Transverse colon (tissue), 4 donors: Measurements from ENCODE around the gene AFG1L. TPM values are rescaled to one million over a fixed set of nuclear protein-coding genes. Genes with fewer than 3 reads are reported as not detected.
"Not testable (repeated sequence)": the region's sequence is repeated elsewhere in the genome, so short reads cannot be mapped to it uniquely, and the experiment has no call there.

Experiments used
- DNase-seq: peaks from one replicate; pipeline ENCODE4 v3.0.0-alpha.2; 2019
- H3K27ac ChIP-seq, 4 donors: fragments of 200-600 bp; sonication (generic); 2 replicates each; pipeline ENCODE4 v1.5.1; 2016 to 2018; ENCODE audit warnings: inconsistent platforms in 4 of 4
- H3K27me3 ChIP-seq: fragments of 200-600 bp; sonication (generic); 2 replicates; pipeline ENCODE4 v1.5.1; 2017; ENCODE audit warnings: inconsistent platforms
- H3K36me3 ChIP-seq, 4 donors: fragments of 200-600 bp; sonication (generic); 2 replicates each; pipeline ENCODE4 v1.5.1; 2017 to 2019; ENCODE audit warnings: inconsistent platforms in 4 of 4
- H3K4me1 ChIP-seq, 4 donors: fragments of 200-600 bp; sonication (generic); 2 replicates each; pipeline ENCODE4 v1.5.1; 2017 to 2020; ENCODE audit warnings: inconsistent platforms in 4 of 4
- H3K4me3 ChIP-seq, 4 donors: fragments of 200-600 bp; sonication (generic); 1 replicate in 1 of 4; 2 replicates in 3 of 4; pipeline versions ENCODE4 v1.5.1 to v1.6.1; 2017 to 2019; ENCODE audit warnings: inconsistent platforms in 4 of 4
- H3K9me3 ChIP-seq, 2 donors: fragments of 200-600 bp; sonication (generic); 2 replicates each; pipeline ENCODE4 v1.5.1; 2017 to 2019; ENCODE audit warnings: inconsistent platforms in 2 of 2
- EP300 ChIP-seq: sonication (generic); formaldehyde crosslinking; IDR thresholded peaks from one replicate; pipeline ENCODE4 v1.6.1; 2017; ENCODE audit warnings: antibody characterized with exemption, low read depth
- POLR2A ChIP-seq: fragments of 450-650 bp; IDR thresholded peaks from one replicate; pipeline ENCODE4 v1.6.1; 2016; ENCODE audit warnings: antibody characterized with exemption, mild to moderate bottlenecking, moderate library complexity
- POLR2AphosphoS5 ChIP-seq, 3 donors: sonication (generic); formaldehyde crosslinking; IDR thresholded peaks; one replicate each; pipeline ENCODE4 v1.6.1; 2016; ENCODE audit warnings: antibody characterized with exemption in 3 of 3
- WGBS, 2 donors: methylation state at CpG; one replicate each; pipeline ENCODE4 v1.1.5; 2018; ENCODE audit warnings: low coverage in 1 of 2; 5-methylcytosine and 5-hydroxymethylcytosine counted together
- in situ Hi-C, 4 donors: fragments of 200-750 bp; cut with MboI; loops; one replicate each; pipeline versions ENCODE4 v1.15.0 to v1.15.1; 2017; ENCODE audit warnings: low sequenced_read_pairs in 3 of 4, low pct_ligation_motif_present in 1 of 4, low pct_unique_long_range_greater_than_20kb in 1 of 4
- intact Hi-C: fragments of 100-400 bp; cut with DNase I; formaldehyde crosslinking; loops from one replicate; pipeline ENCODE4 v1.15.1; 2023; ENCODE audit warnings: low total_unique reads
- total RNA-seq, 4 donors: library from RNA; depleted of rRNA; stranded (reverse); fragments of >200 nt; gene quantifications; one replicate each; pipeline ENCODE4 v1.1.0, GENCODE V29; 2016
- TF ChIP-seq, protein P1 (sequence below), 5 experiments: fragments of 200-600 bp in 3 of 5; fragments of 450-650 bp in 2 of 5; sonication (generic) in 3 of 5; IDR thresholded peaks; 1 replicate in 2 of 5; 2 replicates in 3 of 5; pipeline ENCODE4 v1.5.1; 2016 to 2017; ENCODE audit warnings: antibody characterized with exemption in 5 of 5, inconsistent platforms in 3 of 5, mild to moderate bottlenecking in 2 of 5, moderate library complexity in 1 of 5

The AFG1L gene
- total RNA-seq, 4 donors from 2014 or later, result 2.2 to 22.5 (median 5.5) TPM

DNA sequence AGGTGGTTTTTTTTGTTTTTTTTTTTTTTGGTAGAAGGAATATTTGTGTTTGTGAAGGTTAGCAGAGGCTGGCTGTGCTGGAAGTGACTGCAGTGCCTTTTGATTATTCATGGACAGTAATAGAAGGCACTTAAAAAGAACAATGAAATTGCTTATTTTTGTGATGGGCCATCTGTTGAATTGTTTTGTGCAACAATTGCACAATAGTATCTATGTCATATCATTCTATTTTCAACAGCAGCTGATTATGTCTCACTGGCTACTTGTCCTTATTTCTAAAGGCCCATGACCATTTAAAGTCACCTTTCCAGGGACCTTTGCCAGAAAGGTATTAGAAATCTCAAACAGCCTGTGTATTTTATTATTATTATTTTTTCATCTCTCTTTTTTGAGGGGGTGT, 70.6 kb downstream of the AFG1L start:
- no peak for TF ChIP-seq EP300
- TF ChIP-seq, protein P1, sequence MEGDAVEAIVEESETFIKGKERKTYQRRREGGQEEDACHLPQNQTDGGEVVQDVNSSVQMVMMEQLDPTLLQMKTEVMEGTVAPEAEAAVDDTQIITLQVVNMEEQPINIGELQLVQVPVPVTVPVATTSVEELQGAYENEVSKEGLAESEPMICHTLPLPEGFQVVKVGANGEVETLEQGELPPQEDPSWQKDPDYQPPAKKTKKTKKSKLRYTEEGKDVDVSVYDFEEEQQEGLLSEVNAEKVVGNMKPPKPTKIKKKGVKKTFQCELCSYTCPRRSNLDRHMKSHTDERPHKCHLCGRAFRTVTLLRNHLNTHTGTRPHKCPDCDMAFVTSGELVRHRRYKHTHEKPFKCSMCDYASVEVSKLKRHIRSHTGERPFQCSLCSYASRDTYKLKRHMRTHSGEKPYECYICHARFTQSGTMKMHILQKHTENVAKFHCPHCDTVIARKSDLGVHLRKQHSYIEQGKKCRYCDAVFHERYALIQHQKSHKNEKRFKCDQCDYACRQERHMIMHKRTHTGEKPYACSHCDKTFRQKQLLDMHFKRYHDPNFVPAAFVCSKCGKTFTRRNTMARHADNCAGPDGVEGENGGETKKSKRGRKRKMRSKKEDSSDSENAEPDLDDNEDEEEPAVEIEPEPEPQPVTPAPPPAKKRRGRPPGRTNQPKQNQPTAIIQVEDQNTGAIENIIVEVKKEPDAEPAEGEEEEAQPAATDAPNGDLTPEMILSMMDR (IDR thresholded peaks at IDR 0.05), result no peak
- no peak for TF ChIP-seq POLR2A
- TF ChIP-seq POLR2AphosphoS5 (IDR thresholded peaks at IDR 0.05), result no peak
- intact Hi-C loops (no loop called here), in situ Hi-C loops (no loop called here)
- Histone ChIP-seq H3K27ac (no peak overlapping the region), H3K36me3 (no peaks in the 10 kb centered on the region), H3K4me1 (no peaks in the 10 kb centered on the region), H3K27me3 (no peaks in the 10 kb centered on the region), H3K9me3 (no peaks in the 10 kb centered on the region), H3K4me3 (no peak overlapping the region)
- DNase-seq, result no peak

DNA sequence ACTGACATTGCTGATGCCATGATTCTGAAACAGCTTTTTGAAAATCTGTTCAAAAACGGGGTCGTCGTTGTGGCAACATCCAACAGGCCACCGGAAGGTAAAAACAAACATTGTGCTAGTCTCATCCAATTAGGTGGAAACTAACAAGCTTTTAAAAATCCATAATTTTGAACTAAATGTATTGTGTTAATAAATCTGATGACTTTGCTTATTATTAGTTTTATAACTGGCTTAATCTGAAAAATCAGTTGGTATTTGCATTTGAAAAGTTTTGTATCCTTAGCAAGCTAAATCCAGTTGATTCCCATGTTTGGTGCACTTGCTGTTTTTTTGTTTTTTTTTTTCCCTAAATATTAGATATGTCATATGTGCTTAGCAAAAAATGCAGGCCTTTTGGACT, 71.4 kb downstream of the AFG1L start:
- Histone ChIP-seq H3K4me3 (no peak overlapping the region), H3K4me1 (no peaks in the 10 kb centered on the region), H3K27me3 (no peaks in the 10 kb centered on the region), H3K27ac (no peak overlapping the region), H3K9me3 (no peaks in the 10 kb centered on the region), H3K36me3 (no peaks in the 10 kb centered on the region)
- no peak for DNase-seq
- 91 to 96% methylated on average over 4 of the region's 4 CpGs for WGBS, 2 donors
- in situ Hi-C loops, result no loop called here
- TF ChIP-seq POLR2A, result no peak
- intact Hi-C loops, result no loop called here

DNA sequence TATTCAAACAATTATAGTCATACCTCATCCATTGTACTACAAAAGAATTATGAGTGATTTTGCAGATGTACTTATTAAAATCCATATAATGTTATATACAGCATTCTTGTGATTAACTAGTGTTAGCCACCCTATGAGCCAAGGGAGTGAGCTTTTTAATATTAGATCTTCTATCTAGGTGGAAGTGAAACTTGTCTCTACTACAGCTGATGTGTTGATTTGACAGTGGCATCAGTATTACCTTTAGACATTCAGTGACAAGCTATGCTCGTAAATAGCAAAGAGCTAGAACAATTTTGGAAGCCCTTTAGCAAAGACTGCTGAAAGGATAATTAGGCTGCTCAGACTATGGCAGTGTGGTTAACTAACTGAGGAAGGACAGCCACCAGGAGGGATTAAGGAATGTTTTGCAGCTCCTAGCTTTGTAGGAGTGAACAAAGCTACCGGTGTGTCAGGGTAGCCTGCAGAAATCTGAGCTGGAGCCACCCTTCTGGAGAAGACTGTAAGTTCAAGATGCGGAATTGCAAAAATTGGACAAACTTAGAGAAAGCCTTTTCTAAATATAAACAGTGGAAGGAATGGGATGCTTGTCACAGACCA, 73.7 kb downstream of the AFG1L start:
- Histone ChIP-seq H3K9me3 (no peaks in the 10 kb centered on the region), H3K4me3 (no peak overlapping the region), H3K36me3 (no peaks in the 10 kb centered on the region), H3K27me3 (no peaks in the 10 kb centered on the region), H3K27ac (no peak overlapping the region), H3K4me1 (no peaks in the 10 kb centered on the region)
- intact Hi-C loops, result no loop called here
- no peak for DNase-seq
- in situ Hi-C loops, result no loop called here
- WGBS, 2 donors, result 86 to 94% methylated on average over 1 to 3 of the region's 3 CpGs
- no peak for TF ChIP-seq EP300
- TF ChIP-seq, protein P1 (IDR thresholded peaks at IDR 0.05), result no peak
- TF ChIP-seq POLR2A, result no peak
- no peak for TF ChIP-seq POLR2AphosphoS5 (IDR thresholded peaks at IDR 0.05)

DNA sequence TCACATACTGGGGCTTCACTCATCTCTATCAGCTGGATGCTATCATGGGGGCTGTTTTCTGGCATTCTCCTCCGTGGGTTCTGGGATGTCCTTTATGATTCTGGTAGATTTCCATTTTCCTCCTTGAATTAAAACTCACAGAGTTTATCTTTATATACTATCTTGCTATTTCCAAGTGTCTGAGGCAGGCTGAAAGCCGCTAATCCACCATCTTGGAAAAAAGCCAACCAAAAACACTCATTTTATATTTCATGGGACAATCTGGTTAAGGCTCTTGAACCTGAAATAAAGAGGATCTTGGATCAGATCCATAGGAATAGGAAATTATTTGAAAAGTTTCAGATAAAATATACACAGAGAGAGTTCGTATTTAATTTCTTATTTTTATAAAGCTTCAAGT, 86.0 kb downstream of the AFG1L start:
- intact Hi-C loops (no loop called here), in situ Hi-C loops (no loop called here)
- Histone ChIP-seq H3K27me3 (no peaks in the 10 kb centered on the region), H3K36me3 (no peaks in the 10 kb centered on the region), H3K4me1 (no peaks in the 10 kb centered on the region), H3K27ac (no peak overlapping the region), H3K9me3 (no peaks in the 10 kb centered on the region), H3K4me3 (no peak overlapping the region)
- TF ChIP-seq, protein P1 (IDR thresholded peaks at IDR 0.05), result no peak
- TF ChIP-seq POLR2A, result no peak
- WGBS, 2 donors, result 90 to 93% methylated on average over 3 of the region's 3 CpGs
- no peak for DNase-seq

DNA sequence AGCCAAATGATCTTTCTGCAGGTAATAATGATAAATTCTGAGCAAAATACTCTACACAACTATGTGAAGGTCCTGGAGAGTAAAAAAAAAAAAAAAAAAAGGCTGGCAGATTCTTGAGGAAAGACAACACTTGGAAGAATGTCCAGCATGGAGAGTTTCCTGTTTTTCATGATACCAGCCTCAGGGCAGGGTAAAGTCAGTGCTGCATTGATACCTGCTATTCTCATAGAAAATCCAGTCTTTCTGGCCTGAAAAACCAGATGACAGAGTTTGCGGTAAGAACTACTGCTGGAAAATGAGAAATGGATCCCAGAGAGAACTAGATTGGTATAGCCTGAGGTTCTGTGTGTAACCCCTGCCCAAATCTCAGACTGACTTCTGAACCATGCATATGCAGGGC, 89.1 kb downstream of the AFG1L start:
- DNase-seq, result no peak
- TF ChIP-seq POLR2AphosphoS5 (IDR thresholded peaks at IDR 0.05), result no peak
- TF ChIP-seq, protein P1 (IDR thresholded peaks at IDR 0.05), result no peak
- no peak for TF ChIP-seq EP300
- no peak for TF ChIP-seq POLR2A
- intact Hi-C loops (no loop called here), in situ Hi-C loops (no loop called here)
- Histone ChIP-seq H3K9me3 (no peaks in the 10 kb centered on the region), H3K4me3 (no peak overlapping the region), H3K27me3 (no peaks in the 10 kb centered on the region), H3K36me3 (no peaks in the 10 kb centered on the region), H3K4me1 (no peaks in the 10 kb centered on the region), H3K27ac (no peak overlapping the region)
- 100% methylated on average over 1 of the region's 1 CpG for WGBS, 2 donors

DNA sequence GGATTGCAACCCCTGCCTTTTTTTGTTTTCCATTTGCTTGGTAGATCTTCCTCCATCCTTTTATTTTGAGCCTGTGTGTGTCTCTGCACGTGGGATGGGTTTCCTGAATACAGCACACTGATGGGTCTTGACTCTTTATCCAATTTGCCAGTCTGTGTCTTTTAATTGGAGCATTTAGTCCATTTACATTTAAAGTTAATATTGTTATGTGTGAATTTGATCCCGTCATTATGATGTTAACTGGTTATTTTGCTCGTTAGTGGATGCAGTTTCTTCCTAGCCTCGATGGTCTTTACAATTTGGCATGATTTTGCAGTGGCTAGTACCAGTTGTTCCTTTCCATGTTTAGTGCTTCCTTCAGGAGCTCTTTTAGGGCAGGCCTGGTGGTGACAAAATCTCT, 94.3 kb downstream of the AFG1L start:
- in situ Hi-C loops, H3K4me1 ChIP-seq, H3K27me3 ChIP-seq: not testable (repeated sequence)

More for the DNA sequence above, 94.3 kb downstream of the AFG1L start:
- intact Hi-C loops, H3K27ac ChIP-seq, H3K36me3 ChIP-seq, H3K4me3 ChIP-seq, H3K9me3 ChIP-seq, DNase-seq: not testable (repeated sequence)
- 96% methylated on average over 4 of the region's 4 CpGs; no CpG with 5 or more reads in 1 of the 2 donors for WGBS, 2 donors
